Bronchial epithelial cell (primary cell): ENCODE measurements around the gene MLF1. TPM values are rescaled to one million over a fixed set of nuclear protein-coding genes. Genes with fewer than 3 reads are reported as not detected.
A peak's percentile ranks its signal among the peaks of the same experiment; 100 is the strongest.
"Not testable (repeated sequence)": the region's sequence is repeated elsewhere in the genome, so short reads cannot be mapped to it uniquely, and the experiment has no call there.

Experiments used
- DNase-seq: peaks from one replicate; pipeline ENCODE4 v3.0.0-alpha.2; 2010; ENCODE audit warnings: low read depth
- FAIRE-seq: peaks from 2 replicates; lab custom pipeline; 2011; peaks lifted over from hg19 to GRCh38; lab: Jason Lieb, UNC
- H3K27me3 ChIP-seq: 2 replicates; pipeline ENCODE4 v1.5.1; 2011; ENCODE audit warnings: low read length; ENCODE audit not compliant: control insufficient read depth, insufficient read depth
- H3K36me3 ChIP-seq: 2 replicates; pipeline ENCODE4 v1.5.1; 2011; ENCODE audit warnings: low read length; ENCODE audit not compliant: control insufficient read depth, insufficient read depth
- H3K4me3 ChIP-seq: 2 replicates; pipeline ENCODE4 v1.5.1; 2011; ENCODE audit warnings: mild to moderate bottlenecking, low read depth, low read length, control low read depth
- CTCF ChIP-seq: IDR thresholded peaks from 2 replicates; pipeline ENCODE4 v1.5.1; 2011; ENCODE audit warnings: mild to moderate bottlenecking, moderate library complexity, low read length, control low read depth, inconsistent platforms; ENCODE audit not compliant: insufficient read depth, severe bottlenecking
- total RNA-seq: library from RNA; depleted of rRNA; stranded (reverse); fragments of >200 nt; gene quantifications from 2 replicates; pipeline ENCODE4 v1.2.1, GENCODE V29; 2014

The MLF1 gene
- total RNA-seq, 1 donor from 2014 or later, result 5.5 TPM

GRCh38 chr3:158535918-158536317 is 35.1 kb upstream of the MLF1 start:
- FAIRE-seq (no peak), DNase-seq (no peak)
- no peaks in the 10 kb centered on the region for H3K36me3 ChIP-seq
- no peak for TF ChIP-seq CTCF
- H3K27me3 ChIP-seq, result no peaks in the 10 kb centered on the region
- no peak overlapping the region for H3K4me3 ChIP-seq

DNA sequence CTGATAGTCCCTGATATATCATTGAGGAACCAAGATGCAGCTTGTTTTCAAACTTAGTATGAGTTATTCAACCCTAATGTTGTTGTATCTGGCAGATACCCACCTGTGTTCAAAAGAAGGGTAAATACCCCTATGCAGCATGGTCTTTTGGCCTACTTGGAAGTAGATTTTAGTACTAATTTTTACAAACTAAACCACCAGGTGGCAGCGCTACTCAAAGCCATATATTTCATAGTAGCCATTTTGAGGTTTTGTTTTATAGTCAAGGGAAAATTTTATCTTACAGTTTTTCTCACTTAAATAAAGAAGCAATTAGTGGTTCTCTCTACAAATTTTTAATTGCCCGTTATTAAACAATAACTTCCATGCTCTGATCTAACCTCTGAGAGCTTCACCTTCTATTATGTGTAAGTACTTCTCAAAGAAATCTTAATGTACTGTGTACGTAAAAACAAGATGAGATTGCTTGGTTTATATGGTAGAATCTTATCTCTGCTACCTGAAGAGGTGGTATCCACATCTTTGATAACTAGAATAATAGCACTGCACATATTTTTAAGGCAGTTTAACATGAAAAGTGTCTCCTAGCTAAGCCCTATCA is 31.5 kb upstream of the MLF1 start:
- H3K27me3 ChIP-seq, result no peaks in the 10 kb centered on the region
- no peaks in the 10 kb centered on the region for H3K36me3 ChIP-seq
- H3K4me3 ChIP-seq, result no peak overlapping the region
- DNase-seq (peak; percentile 38), FAIRE-seq (no peak)
- peak; percentile 49 for TF ChIP-seq CTCF

DNA sequence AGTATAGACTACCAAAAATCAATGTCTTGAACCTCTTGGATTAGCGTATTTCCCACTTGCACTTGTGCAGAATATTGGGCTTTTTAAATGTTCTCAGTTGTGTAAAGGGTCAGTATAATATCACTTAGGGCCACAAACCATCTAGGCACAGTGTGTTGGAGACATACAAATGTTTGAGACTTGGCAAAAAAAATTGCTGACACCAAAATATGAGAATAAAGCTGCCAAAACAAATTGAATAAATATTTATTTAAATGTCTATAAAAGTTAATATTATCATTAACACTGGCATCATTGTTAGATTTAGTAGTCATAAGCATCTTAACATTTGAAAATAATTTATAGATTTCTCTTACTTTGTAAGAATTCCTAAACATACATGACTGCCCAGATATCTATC is 30.9 kb upstream of the MLF1 start:
- Histone ChIP-seq H3K4me3 (no peak overlapping the region), H3K36me3 (no peaks in the 10 kb centered on the region), H3K27me3 (no peaks in the 10 kb centered on the region)
- TF ChIP-seq CTCF, result no peak
- FAIRE-seq, result no peak
- DNase-seq, result no peak

DNA sequence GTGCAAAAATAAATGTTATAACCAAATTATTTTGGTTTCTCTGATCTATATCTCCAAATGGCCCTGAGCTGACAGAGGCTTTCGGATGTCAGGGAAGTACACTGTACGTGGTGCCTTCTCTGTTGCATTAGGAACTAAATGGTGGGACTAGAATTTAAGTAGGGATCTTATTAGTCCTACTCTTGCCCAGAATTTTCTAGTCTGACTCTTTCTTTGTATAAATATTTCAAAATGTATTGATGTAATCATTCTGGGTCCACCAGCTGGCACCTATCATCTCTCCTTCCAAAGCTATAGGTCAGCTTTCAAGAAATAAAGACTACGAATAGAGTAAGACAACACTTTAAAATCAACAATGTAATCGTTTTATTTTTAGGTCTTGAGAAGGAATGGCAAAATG is 22.3 kb upstream of the MLF1 start:
- Histone ChIP-seq H3K27me3 (no peaks in the 10 kb centered on the region), H3K36me3 (no peaks in the 10 kb centered on the region), H3K4me3 (no peak overlapping the region)
- DNase-seq (no peak), FAIRE-seq (no peak)
- no peak for TF ChIP-seq CTCF

- H3K36me3 ChIP-seq, H3K4me3 ChIP-seq, H3K27me3 ChIP-seq, DNase-seq, FAIRE-seq: not testable (repeated sequence)
Observed at GRCh38 chr3:158549938-158550337, 21.1 kb upstream of the MLF1 start.

- no peak for TF ChIP-seq CTCF
- FAIRE-seq (no peak), DNase-seq (no peak)
- Histone ChIP-seq H3K36me3 (no peaks in the 10 kb centered on the region), H3K27me3 (no peaks in the 10 kb centered on the region), H3K4me3 (no peak overlapping the region)
Observed at GRCh38 chr3:158552124-158552523, 18.9 kb upstream of the MLF1 start.
